Naive thymus-derived CD8-positive, alpha-beta T cell (primary cell): ENCODE measurements around the gene JMJD1C. TPM values are rescaled to one million over a fixed set of nuclear protein-coding genes. Genes with fewer than 3 reads are reported as not detected.
A peak's percentile ranks its signal among the peaks of the same experiment; 100 is the strongest.
"Not testable (repeated sequence)": the region's sequence is repeated elsewhere in the genome, so short reads cannot be mapped to it uniquely, and the experiment has no call there.

Experiments
- ATAC-seq, 2 donors: fragments of 150-1000 bp; cut with Tn5 transposase in 1 of 2; sonication (Bioruptor Pico), chemical (Tn5 transposase) in 1 of 2; 1 replicate in 1 of 2; 2 replicates in 1 of 2; pipeline ENCODE4 v1.10.0; 2021; ENCODE audit warnings: mild to moderate bottlenecking in 2 of 2, moderate library complexity in 2 of 2
- POLR2A ChIA-PET: fragments of 350-600 bp; sonication (Branson Sonifier 250); formaldehyde crosslinking; loops from one replicate; lab custom pipeline; 2021; ENCODE audit warnings: antibody characterized with exemption; lab: Charles Lee
- DNase-seq, 10 donors: peaks; one replicate each; pipeline versions ENCODE4 v3.0.0 to v3.0.0-alpha.2; 2020 to 2022
- H3K27ac Mint-ChIP-seq, 10 donors: one replicate each; pipeline ENCODE4 v1.8.0; 2020 to 2022; ENCODE audit warnings: mild to moderate bottlenecking in 10 of 10, mixed read lengths in 10 of 10, moderate library complexity in 4 of 10, inconsistent platforms in 1 of 10
- H3K27me3 Mint-ChIP-seq, 5 donors: one replicate each; pipeline ENCODE4 v1.8.0; 2021 to 2022; ENCODE audit warnings: mixed read lengths in 5 of 5
- H3K36me3 Mint-ChIP-seq, 3 donors: one replicate each; pipeline ENCODE4 v1.8.0; 2020 to 2022; ENCODE audit warnings: mixed read lengths in 3 of 3, mild to moderate bottlenecking in 2 of 3, inconsistent platforms in 1 of 3
- H3K4me1 Mint-ChIP-seq, 4 donors: one replicate each; pipeline ENCODE4 v1.8.0; 2021 to 2022; ENCODE audit warnings: mixed read lengths in 4 of 4
- H3K4me3 Mint-ChIP-seq, 10 donors: one replicate each; pipeline ENCODE4 v1.8.0; 2020 to 2022; ENCODE audit warnings: mild to moderate bottlenecking in 10 of 10, mixed read lengths in 10 of 10, moderate library complexity in 6 of 10, inconsistent platforms in 1 of 10
- H3K9me3 Mint-ChIP-seq, 9 donors: one replicate each; pipeline ENCODE4 v1.8.0; 2020 to 2022; ENCODE audit warnings: mixed read lengths in 9 of 9, mild to moderate bottlenecking in 3 of 9, inconsistent platforms in 1 of 9, moderate library complexity in 1 of 9
- polyA plus RNA-seq, 3 donors: library from polyadenylated mRNA; unstranded; fragments of 300-500 nt; fragmentation: Illumina TruSeq; gene quantifications; one replicate each; pipeline ENCODE4 v1.2.3, GENCODE V29; 2021
- total RNA-seq, 8 experiments: library from RNA in 2 of 8; stranded (reverse) in 2 of 8; gene quantifications; one replicate each; pipeline ENCODE4 v1.2.3 and lab custom pipeline; 2021 to 2026

The JMJD1C gene
- total and polyA plus RNA-seq, 5 experiments from 2014 or later = 28.6 to 126 (median 51.9) TPM

- POLR2A ChIA-PET = no interaction called here
- peaks cover 0 to 7% (median 0%) of the 10 kb centered on the region in 9 donors for H3K9me3 Mint-ChIP-seq
These were observed 228.4 kb downstream of the JMJD1C start for GRCh38 chr10:63237396-63237795.

GRCh38 chr10:63236113-63236935 is 229.5 kb downstream of the JMJD1C start:
- Mint-ChIP-seq H3K27ac (peak overlapping the region in 6 of 10 donors; percentile 16 to 80 (median 53)), H3K4me1 (peaks cover 15 to 78% (median 49%) of the 10 kb centered on the region in 4 donors), H3K4me3 (peak overlapping the region in 2 of 10 donors; percentile 50 to 63)

More at GRCh38 chr10:63237396-63237795, 228.4 kb downstream of the JMJD1C start:
- Mint-ChIP-seq H3K27me3 (no peaks in the 10 kb centered on the region), H3K4me1 (peaks cover 18 to 82% (median 54%) of the 10 kb centered on the region in 4 donors), H3K36me3 (peaks cover 0 to 9% (median 0%) of the 10 kb centered on the region in 3 donors), H3K27ac (peak overlapping the region in 3 of 10 donors; percentile 35 to 72 (median 37)), H3K4me3 (peak overlapping the region in 2 of 10 donors; percentile 6 to 7)
- DNase-seq (no peak), ATAC-seq (no peak)

GRCh38 chr10:63235136-63235535 is 230.6 kb downstream of the JMJD1C start:
- Mint-ChIP-seq H3K4me1 (peaks cover 14 to 76% (median 43%) of the 10 kb centered on the region in 4 donors), H3K4me3 (peak overlapping the region in 1 of 10 donors; percentile 29), H3K36me3 (peaks cover 0 to 19% (median 2%) of the 10 kb centered on the region in 3 donors), H3K27ac (peak overlapping the region in 1 of 10 donors; percentile 24)
- ATAC-seq, POLR2A ChIA-PET, DNase-seq, H3K27me3 Mint-ChIP-seq, H3K9me3 Mint-ChIP-seq: not testable (repeated sequence)

More at GRCh38 chr10:63236113-63236935, 229.5 kb downstream of the JMJD1C start:
- peak; percentile 56 to 74 for ATAC-seq
- H3K9me3 Mint-ChIP-seq = peaks cover 0 to 7% (median 0%) of the 10 kb centered on the region in 9 donors
- no peak for DNase-seq
- no peaks in the 10 kb centered on the region for H3K27me3 Mint-ChIP-seq
- peaks cover 0 to 14% (median 0%) of the 10 kb centered on the region in 3 donors for H3K36me3 Mint-ChIP-seq
- POLR2A ChIA-PET = no interaction called here

GRCh38 chr10:63229161-63229560 is 236.6 kb downstream of the JMJD1C start:
- H3K36me3 Mint-ChIP-seq = peaks cover 0 to 16% (median 2%) of the 10 kb centered on the region in 3 donors
- H3K27ac Mint-ChIP-seq = peak overlapping the region in 4 of 10 donors; percentile 52 to 72 (median 60)
- POLR2A ChIA-PET = interaction anchor here (1.1 kb wide), 1 partner anchor 40 kb away, joined by 4 read pairs; no protein-coding TSS in a partner anchor
- ATAC-seq (no peak), DNase-seq (no peak)
- H3K4me1 Mint-ChIP-seq = peaks cover 16 to 84% (median 54%) of the 10 kb centered on the region in 4 donors
- H3K27me3 Mint-ChIP-seq = no peaks in the 10 kb centered on the region
- H3K9me3 Mint-ChIP-seq = no peaks in the 10 kb centered on the region
- peak overlapping the region in 1 of 10 donors; percentile 37 for H3K4me3 Mint-ChIP-seq

GRCh38 chr10:63228237-63228636 is 237.5 kb downstream of the JMJD1C start:
- H3K9me3 Mint-ChIP-seq = no peaks in the 10 kb centered on the region
- no peak for DNase-seq
- no peak for ATAC-seq
- peaks cover 0 to 11% (median 2%) of the 10 kb centered on the region in 3 donors for H3K36me3 Mint-ChIP-seq
- POLR2A ChIA-PET = interaction anchor here (1.1 kb wide), 1 partner anchor 41 kb away, joined by 4 read pairs; no protein-coding TSS in a partner anchor
- H3K27me3 Mint-ChIP-seq = no peaks in the 10 kb centered on the region
- peak overlapping the region; percentile 24 to 98 (median 83) for H3K27ac Mint-ChIP-seq
- H3K4me1 Mint-ChIP-seq = peaks cover 16 to 76% (median 53%) of the 10 kb centered on the region in 4 donors
- peak overlapping the region in 4 of 10 donors; percentile 15 to 56 (median 50) for H3K4me3 Mint-ChIP-seq

GRCh38 chr10:63227207-63227895 is 238.4 kb downstream of the JMJD1C start:
- H3K9me3 Mint-ChIP-seq = no peaks in the 10 kb centered on the region
- POLR2A ChIA-PET = no interaction called here
- H3K4me1 Mint-ChIP-seq = peaks cover 16 to 77% (median 54%) of the 10 kb centered on the region in 4 donors
- DNase-seq (peak in 3 of 10 donors; percentile 24 to 59 (median 53)), ATAC-seq (peak; percentile 33 to 54)
- peak overlapping the region in 9 of 10 donors; percentile 3 to 60 (median 38) for H3K4me3 Mint-ChIP-seq
- peak overlapping the region; percentile 74 to 98 (median 90) for H3K27ac Mint-ChIP-seq
- H3K36me3 Mint-ChIP-seq = peaks cover 0 to 10% (median 2%) of the 10 kb centered on the region in 3 donors
- no peaks in the 10 kb centered on the region for H3K27me3 Mint-ChIP-seq

GRCh38 chr10:63224241-63224640 is 241.5 kb downstream of the JMJD1C start:
- no peaks in the 10 kb centered on the region for H3K36me3 Mint-ChIP-seq
- POLR2A ChIA-PET = no interaction called here
- peak overlapping the region in 2 of 10 donors; percentile 90 to 95 for H3K27ac Mint-ChIP-seq
- no peaks in the 10 kb centered on the region for H3K9me3 Mint-ChIP-seq
- H3K4me1 Mint-ChIP-seq = peaks cover 15 to 84% (median 74%) of the 10 kb centered on the region in 4 donors
- ATAC-seq = no peak
- no peak for DNase-seq
- H3K27me3 Mint-ChIP-seq = no peaks in the 10 kb centered on the region
- no peak overlapping the region for H3K4me3 Mint-ChIP-seq

- Mint-ChIP-seq H3K27ac (peak overlapping the region; percentile 5 to 93 (median 82)), H3K4me3 (peak overlapping the region in 2 of 10 donors; percentile 20 to 33), H3K9me3 (no peaks in the 10 kb centered on the region), H3K27me3 (no peaks in the 10 kb centered on the region), H3K36me3 (peaks cover 0 to 2% (median 0%) of the 10 kb centered on the region in 3 donors), H3K4me1 (peaks cover 11 to 77% (median 72%) of the 10 kb centered on the region in 4 donors)
- POLR2A ChIA-PET = no interaction called here
- DNase-seq (no peak), ATAC-seq (no peak)
These were observed 243.8 kb downstream of the JMJD1C start for GRCh38 chr10:63221950-63222349.

GRCh38 chr10:63219749-63220148 is 246.0 kb downstream of the JMJD1C start:
- Mint-ChIP-seq H3K27ac (peak overlapping the region in 9 of 10 donors; percentile 7 to 88 (median 52)), H3K4me3 (peak overlapping the region in 4 of 10 donors; percentile 7 to 34 (median 34)), H3K36me3 (peaks cover 0 to 15% (median 1%) of the 10 kb centered on the region in 3 donors), H3K27me3 (no peaks in the 10 kb centered on the region), H3K9me3 (no peaks in the 10 kb centered on the region), H3K4me1 (peaks cover 7 to 59% (median 56%) of the 10 kb centered on the region in 4 donors)
- POLR2A ChIA-PET = interaction anchor here (1.0 kb wide), 1 partner anchor 49 kb away, joined by 3 read pairs; no protein-coding TSS in a partner anchor
- no peak for ATAC-seq
- DNase-seq = no peak

- peak overlapping the region in 9 of 10 donors; percentile 26 to 79 (median 65) for H3K27ac Mint-ChIP-seq
- peak overlapping the region in 5 of 10 donors; percentile 2 to 22 (median 15) for H3K4me3 Mint-ChIP-seq
These were observed 248.6 kb downstream of the JMJD1C start for GRCh38 chr10:63217120-63217605.

GRCh38 chr10:63214571-63214970 is 251.2 kb downstream of the JMJD1C start:
- Mint-ChIP-seq H3K27ac (peak overlapping the region in 8 of 10 donors; percentile 11 to 80 (median 44)), H3K36me3 (peaks cover 0 to 56% (median 22%) of the 10 kb centered on the region in 3 donors), H3K9me3 (no peaks in the 10 kb centered on the region), H3K27me3 (no peaks in the 10 kb centered on the region), H3K4me1 (peaks cover 10 to 51% (median 40%) of the 10 kb centered on the region in 4 donors), H3K4me3 (no peak overlapping the region)
- POLR2A ChIA-PET = no interaction called here
- DNase-seq = no peak
- ATAC-seq = no peak

More at GRCh38 chr10:63217120-63217605, 248.6 kb downstream of the JMJD1C start:
- Mint-ChIP-seq H3K9me3 (no peaks in the 10 kb centered on the region), H3K27me3 (no peaks in the 10 kb centered on the region), H3K36me3 (peaks cover 0 to 34% (median 7%) of the 10 kb centered on the region in 3 donors), H3K4me1 (peaks cover 14 to 56% (median 52%) of the 10 kb centered on the region in 4 donors)
- DNase-seq (peak in 5 of 10 donors; percentile 15 to 72 (median 64)), ATAC-seq (peak; percentile 79 to 90)
- POLR2A ChIA-PET = interaction anchor here (0.6 kb wide), 2 partner anchors 8 to 511 kb away, joined by 3 to 5 read pairs; no protein-coding TSS in a partner anchor
